ENCODE results near the gene WFDC6. TPM values are rescaled to one million over a fixed set of nuclear protein-coding genes. Genes with fewer than 3 reads are reported as not detected.

WFDC6 gene
- total RNA-seq, 4 donors from 2014 or later: not detected

DNA sequence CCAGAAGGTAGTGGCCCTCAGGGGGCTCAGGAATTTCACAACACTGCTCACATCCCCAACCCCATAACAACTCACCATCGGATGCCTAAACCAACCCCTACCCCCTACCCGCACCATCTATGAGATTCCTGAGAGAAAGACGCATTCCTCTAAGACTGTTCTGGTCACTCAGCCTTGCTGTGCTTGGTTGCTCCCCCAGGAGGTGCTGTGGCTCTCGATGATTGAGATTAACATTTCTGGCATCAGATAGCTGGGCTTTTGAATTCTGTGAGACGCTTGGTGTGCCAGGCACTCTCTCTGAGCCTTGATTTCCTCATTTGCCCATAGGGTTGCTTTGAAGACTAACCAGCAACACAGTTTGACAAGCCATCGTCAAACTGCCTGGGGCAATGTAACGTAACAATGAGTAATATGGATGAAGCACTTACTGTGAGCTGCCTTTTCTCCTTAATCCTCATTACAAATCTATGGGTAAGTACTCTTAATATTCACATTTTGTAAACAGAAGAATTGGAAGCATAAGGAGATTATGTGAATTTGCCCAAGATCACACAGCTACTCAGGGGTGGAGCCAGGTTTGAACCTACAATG is 978 bp downstream of the WFDC6 start:
- Histone ChIP-seq H3K9me3 (no peaks in the 10 kb centered on the region), H3K4me3 (no peak overlapping the region), H3K4me1 (no peaks in the 10 kb centered on the region), H3K27me3 (peaks cover 12% of the 10 kb centered on the region), H3K27ac (no peak overlapping the region), H3K36me3 (no peaks in the 10 kb centered on the region)
- intact Hi-C loops (cut with DNase I; ENCODE audit: low total_unique reads): no loop called here
- DNase-seq: no peak
- WGBS, 2 donors (ENCODE audit: low coverage in 1 of 2): 60 to 75% methylated on average over 3 to 7 of the region's 7 CpGs
- TF ChIP-seq EP300 (IDR thresholded peaks at IDR 0.05; ENCODE audit: low read depth): no peak
- TF ChIP-seq POLR2A (IDR thresholded peaks at IDR 0.05): no peak
- TF ChIP-seq POLR2AphosphoS5 (IDR thresholded peaks at IDR 0.05): no peak
- TF ChIP-seq, protein P1, sequence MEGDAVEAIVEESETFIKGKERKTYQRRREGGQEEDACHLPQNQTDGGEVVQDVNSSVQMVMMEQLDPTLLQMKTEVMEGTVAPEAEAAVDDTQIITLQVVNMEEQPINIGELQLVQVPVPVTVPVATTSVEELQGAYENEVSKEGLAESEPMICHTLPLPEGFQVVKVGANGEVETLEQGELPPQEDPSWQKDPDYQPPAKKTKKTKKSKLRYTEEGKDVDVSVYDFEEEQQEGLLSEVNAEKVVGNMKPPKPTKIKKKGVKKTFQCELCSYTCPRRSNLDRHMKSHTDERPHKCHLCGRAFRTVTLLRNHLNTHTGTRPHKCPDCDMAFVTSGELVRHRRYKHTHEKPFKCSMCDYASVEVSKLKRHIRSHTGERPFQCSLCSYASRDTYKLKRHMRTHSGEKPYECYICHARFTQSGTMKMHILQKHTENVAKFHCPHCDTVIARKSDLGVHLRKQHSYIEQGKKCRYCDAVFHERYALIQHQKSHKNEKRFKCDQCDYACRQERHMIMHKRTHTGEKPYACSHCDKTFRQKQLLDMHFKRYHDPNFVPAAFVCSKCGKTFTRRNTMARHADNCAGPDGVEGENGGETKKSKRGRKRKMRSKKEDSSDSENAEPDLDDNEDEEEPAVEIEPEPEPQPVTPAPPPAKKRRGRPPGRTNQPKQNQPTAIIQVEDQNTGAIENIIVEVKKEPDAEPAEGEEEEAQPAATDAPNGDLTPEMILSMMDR (IDR thresholded peaks at IDR 0.05): no peak
- in situ Hi-C loops (cut with MboI; ENCODE audit: low pct_ligation_motif_present in 1 of 4, low pct_unique_long_range_greater_than_20kb in 1 of 4, low sequenced_read_pairs in 3 of 4): loop anchor here in 2 of 4 donors (25.0 kb wide), 1 partner anchor 224 kb away; no protein-coding TSS in a partner anchor

DNA sequence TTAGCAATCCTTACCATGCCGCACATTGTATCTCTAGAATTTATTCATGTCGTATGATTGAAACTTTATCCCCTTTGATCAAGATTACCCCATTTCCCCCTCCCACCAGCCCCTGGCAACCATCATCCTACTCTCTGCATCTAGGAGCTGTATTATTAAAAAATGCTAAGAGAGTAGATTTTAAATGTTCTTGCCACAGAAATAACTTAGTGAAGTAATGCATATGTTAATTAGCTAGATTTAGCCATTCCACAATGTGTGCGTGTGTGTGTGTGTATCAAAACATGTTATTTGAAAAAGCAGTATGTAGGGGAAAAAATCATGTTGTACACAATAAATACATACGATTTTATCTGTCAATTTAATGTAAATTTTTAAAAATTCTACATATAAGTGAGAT is 12.0 kb downstream of the WFDC6 start:
- 70 to 77% methylated on average over 4 of the region's 4 CpGs for WGBS, 2 donors (ENCODE audit: low coverage in 1 of 2)
- intact Hi-C loops (cut with DNase I; ENCODE audit: low total_unique reads) (no loop called here), in situ Hi-C loops (cut with MboI; ENCODE audit: low pct_ligation_motif_present in 1 of 4, low pct_unique_long_range_greater_than_20kb in 1 of 4, low sequenced_read_pairs in 3 of 4) (loop anchor here in 2 of 4 donors (25.0 kb wide), 1 partner anchor 235 kb away; no protein-coding TSS in a partner anchor)
- peaks cover 5% of the 10 kb centered on the region for H3K27me3 ChIP-seq
- no peaks in the 10 kb centered on the region for H3K36me3 ChIP-seq
- H3K4me1 ChIP-seq: no peaks in the 10 kb centered on the region
- DNase-seq: no peak
- TF ChIP-seq POLR2AphosphoS5 (IDR thresholded peaks at IDR 0.05): no peak
- TF ChIP-seq, protein P1 (IDR thresholded peaks at IDR 0.05): no peak
- TF ChIP-seq POLR2A (IDR thresholded peaks at IDR 0.05): no peak
- no peak for TF ChIP-seq EP300 (IDR thresholded peaks at IDR 0.05; ENCODE audit: low read depth)
- no peaks in the 10 kb centered on the region for H3K9me3 ChIP-seq
- no peak overlapping the region for H3K4me3 ChIP-seq
- no peak overlapping the region for H3K27ac ChIP-seq

DNA sequence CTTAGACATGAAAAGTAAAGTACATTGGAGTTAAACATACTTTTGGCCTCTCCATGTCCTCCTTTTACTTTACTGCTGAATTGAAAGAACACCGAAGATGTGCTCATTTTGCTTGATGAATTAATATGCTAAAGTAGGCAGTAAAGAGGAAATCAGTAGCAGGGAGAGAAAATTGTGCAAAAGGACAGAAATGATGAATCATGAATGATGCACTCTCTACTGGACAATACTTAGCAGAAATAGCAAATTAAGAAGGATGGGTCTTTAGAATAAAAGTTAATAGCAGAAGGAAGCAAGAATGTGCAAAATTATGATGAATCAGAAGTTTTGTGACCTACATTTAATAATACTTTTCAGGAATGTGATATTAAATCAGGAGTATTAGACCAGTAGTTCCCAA is 15.5 kb downstream of the WFDC6 start:
- in situ Hi-C loops (cut with MboI; ENCODE audit: low pct_ligation_motif_present in 1 of 4, low pct_unique_long_range_greater_than_20kb in 1 of 4, low sequenced_read_pairs in 3 of 4): no loop called here

DNA sequence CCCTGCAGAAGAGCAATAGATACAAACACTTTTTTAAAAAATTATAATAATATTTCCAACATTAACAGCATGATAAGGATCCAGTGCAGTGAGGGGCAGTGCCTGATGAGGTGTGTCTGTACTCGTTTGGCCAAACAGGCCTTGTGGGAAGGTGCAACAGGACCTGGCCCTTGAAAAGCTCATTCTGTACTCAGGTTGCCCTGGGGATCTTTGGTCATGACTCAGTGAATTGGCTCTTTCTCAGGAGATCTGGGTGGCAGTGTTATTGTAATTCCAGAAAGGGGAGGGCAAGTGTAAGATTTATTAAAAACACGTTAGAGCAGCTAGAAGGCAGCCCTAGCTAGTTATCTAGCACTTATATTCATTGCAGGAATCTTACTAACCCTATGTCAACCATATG is 21.0 kb downstream of the WFDC6 start:
- 20 to 51% methylated on average over 1 to 2 of the region's 2 CpGs for WGBS, 2 donors (ENCODE audit: low coverage in 1 of 2)
- no peaks in the 10 kb centered on the region for H3K4me1 ChIP-seq
- in situ Hi-C loops (cut with MboI; ENCODE audit: low pct_ligation_motif_present in 1 of 4, low pct_unique_long_range_greater_than_20kb in 1 of 4, low sequenced_read_pairs in 3 of 4) (no loop called here), intact Hi-C loops (cut with DNase I; ENCODE audit: low total_unique reads) (no loop called here)
- no peaks in the 10 kb centered on the region for H3K9me3 ChIP-seq
- no peaks in the 10 kb centered on the region for H3K36me3 ChIP-seq
- no peak overlapping the region for H3K27ac ChIP-seq
- no peak for DNase-seq
- no peaks in the 10 kb centered on the region for H3K27me3 ChIP-seq
- TF ChIP-seq POLR2A (IDR thresholded peaks at IDR 0.05) (no peak), EP300 (IDR thresholded peaks at IDR 0.05; ENCODE audit: low read depth) (no peak), POLR2AphosphoS5 (IDR thresholded peaks at IDR 0.05) (no peak)
- TF ChIP-seq, protein P1 (IDR thresholded peaks at IDR 0.05): no peak
- H3K4me3 ChIP-seq: no peak overlapping the region

More for the DNA sequence above, 15.5 kb downstream of the WFDC6 start:
- H3K27ac ChIP-seq: no peak overlapping the region
- no peak overlapping the region for H3K4me3 ChIP-seq
- no peaks in the 10 kb centered on the region for H3K36me3 ChIP-seq
- H3K4me1 ChIP-seq: no peaks in the 10 kb centered on the region
- no peak for TF ChIP-seq EP300 (IDR thresholded peaks at IDR 0.05; ENCODE audit: low read depth)
- TF ChIP-seq POLR2AphosphoS5 (IDR thresholded peaks at IDR 0.05): no peak
- TF ChIP-seq, protein P1 (IDR thresholded peaks at IDR 0.05): no peak
- no peak for TF ChIP-seq POLR2A (IDR thresholded peaks at IDR 0.05)
- 82 to 83% methylated on average over 1 of the region's 1 CpG for WGBS, 2 donors (ENCODE audit: low coverage in 1 of 2)
- DNase-seq: no peak
- intact Hi-C loops (cut with DNase I; ENCODE audit: low total_unique reads): no loop called here
- H3K27me3 ChIP-seq: peaks cover 5% of the 10 kb centered on the region
- no peaks in the 10 kb centered on the region for H3K9me3 ChIP-seq
